ENCODE data around the gene PPP3R2.

DNA sequence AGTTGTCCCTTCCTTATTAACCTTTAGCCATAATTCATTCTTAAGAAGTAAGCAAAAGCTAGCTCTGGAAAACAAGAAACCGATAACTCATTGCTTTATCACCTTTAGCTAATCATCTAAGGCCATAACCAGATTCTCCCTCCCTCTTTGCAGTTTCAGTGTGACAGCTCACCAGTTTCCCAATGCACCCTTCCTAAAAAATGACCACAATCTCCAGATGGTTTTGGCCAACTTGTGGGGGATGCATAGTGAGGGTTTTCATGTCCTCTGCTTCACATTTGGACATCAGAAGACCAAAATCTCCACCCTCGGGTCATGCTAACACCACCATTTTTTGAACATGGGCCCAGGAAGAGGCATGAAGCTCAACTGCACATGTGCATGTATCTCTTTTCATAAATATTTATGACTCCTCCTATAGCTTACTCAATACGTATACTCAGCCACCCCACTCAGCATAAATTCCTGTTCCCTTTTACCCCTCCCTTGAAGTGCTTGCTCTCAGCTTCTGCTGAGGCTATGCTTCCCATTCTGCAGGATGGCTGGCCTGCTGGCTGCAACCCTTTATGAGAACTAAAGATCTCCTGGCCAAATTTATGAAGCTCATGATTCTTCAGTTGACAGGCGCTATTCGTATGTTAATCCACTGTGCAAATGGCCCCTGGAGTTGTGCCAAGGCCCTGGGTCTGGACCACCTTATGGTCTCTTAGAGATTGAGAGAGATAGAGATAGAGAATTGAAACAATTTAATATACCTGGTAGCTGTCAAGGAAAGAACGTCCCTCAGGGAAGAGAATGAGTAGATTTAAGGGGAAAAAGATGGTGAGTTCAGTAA lies 14.8 kb downstream of the PPP3R2 start:
- TF ChIP-seq FOXP2 (optimal IDR thresholded peaks at IDR 0.05; ENCODE audit: borderline replicate concordance, extremely low read depth, extremely low read length, insufficient read depth) (no peak), TAF1 (IDR thresholded peaks at IDR 0.05; ENCODE audit: borderline replicate concordance, insufficient read depth, low read length) (no peak), SIN3A (IDR thresholded peaks at IDR 0.05; ENCODE audit: borderline replicate concordance, insufficient read depth, low read length) (no peak)

Data from PFSK-1 (cell line).